Measurements from ENCODE around the gene ATG101.

ATG101 gene

GRCh38 chr12:52042706-52043385 is 26.9 kb upstream of the ATG101 start:
- no peak for DNase-seq (ENCODE audit: low spot score)

- peak; percentile 54 for DNase-seq (ENCODE audit: low spot score)
These were observed 26.2 kb upstream of the ATG101 start for GRCh38 chr12:52043386-52044212.

GRCh38 chr12:52044292-52044983 is 25.3 kb upstream of the ATG101 start:
- DNase-seq (ENCODE audit: low spot score) = peak; percentile 78

- peak; percentile 63 for DNase-seq (ENCODE audit: low spot score)
These were observed 24.0 kb upstream of the ATG101 start for GRCh38 chr12:52045794-52046199.

DNA sequence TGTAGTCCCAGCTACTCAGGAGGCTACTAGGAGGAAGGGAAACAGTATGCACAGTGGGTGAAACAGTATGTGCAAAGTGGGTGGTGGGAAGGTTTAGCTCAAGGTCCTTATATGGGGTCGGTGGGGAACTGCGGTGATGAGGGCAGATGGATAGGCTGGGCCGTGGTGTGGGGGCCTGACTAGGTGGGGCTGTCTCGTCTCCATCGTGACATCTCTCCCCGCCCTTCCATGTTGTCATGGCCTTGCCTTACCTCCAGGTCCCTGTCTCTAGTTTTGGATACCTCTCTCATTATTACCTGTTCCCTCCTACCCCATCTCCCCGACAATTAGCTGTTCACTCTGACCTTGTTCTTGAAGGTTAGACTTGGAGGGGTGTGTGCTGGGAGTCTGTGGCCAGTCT is 22.9 kb upstream of the ATG101 start:
- no peak for DNase-seq (ENCODE audit: low spot score)

DNA sequence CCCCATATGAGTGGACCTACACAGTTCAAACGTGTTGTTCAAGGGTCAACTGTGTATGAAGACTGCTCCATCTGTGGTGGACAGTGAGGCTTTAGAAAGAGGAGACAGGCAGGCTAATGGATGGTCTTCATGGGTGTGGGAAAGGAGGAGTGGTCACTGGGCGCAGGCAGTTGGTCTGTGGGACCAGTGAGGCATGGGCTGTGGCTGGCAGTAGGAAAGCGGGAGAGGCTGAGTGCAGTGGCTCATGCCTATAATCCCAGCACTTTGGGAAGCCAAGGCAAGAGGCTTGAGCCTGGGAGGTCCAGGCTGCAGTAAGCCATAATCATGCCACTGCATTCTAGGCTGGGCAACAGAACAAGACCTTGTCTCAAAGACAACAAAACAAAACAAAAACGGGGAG is 20.5 kb upstream of the ATG101 start:
- DNase-seq (ENCODE audit: low spot score) = no peak

DNA sequence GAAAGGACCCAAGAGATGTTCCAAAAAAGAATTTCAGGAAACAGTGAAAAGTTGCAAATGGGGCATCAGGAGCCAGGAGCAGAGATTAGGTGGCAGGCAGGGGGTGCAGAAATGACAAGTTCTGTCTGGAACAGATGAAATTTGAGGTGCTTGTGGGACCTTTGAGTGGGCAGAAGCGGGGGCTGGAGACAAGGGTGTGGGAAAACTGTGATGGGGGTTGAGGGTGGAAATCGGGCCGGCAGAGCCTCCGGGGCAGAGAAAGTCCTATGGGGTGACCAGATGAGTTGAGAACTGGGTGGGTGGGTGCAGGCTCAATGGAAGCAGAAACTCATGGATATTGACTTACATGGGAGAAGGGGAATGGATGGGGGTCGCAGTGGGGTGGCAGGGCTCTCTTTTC is 20.1 kb upstream of the ATG101 start:
- no peak for DNase-seq (ENCODE audit: low spot score)

- DNase-seq (ENCODE audit: low spot score) = peak; percentile 66
These were observed 19.5 kb upstream of the ATG101 start for GRCh38 chr12:52050116-52050757.

DNA sequence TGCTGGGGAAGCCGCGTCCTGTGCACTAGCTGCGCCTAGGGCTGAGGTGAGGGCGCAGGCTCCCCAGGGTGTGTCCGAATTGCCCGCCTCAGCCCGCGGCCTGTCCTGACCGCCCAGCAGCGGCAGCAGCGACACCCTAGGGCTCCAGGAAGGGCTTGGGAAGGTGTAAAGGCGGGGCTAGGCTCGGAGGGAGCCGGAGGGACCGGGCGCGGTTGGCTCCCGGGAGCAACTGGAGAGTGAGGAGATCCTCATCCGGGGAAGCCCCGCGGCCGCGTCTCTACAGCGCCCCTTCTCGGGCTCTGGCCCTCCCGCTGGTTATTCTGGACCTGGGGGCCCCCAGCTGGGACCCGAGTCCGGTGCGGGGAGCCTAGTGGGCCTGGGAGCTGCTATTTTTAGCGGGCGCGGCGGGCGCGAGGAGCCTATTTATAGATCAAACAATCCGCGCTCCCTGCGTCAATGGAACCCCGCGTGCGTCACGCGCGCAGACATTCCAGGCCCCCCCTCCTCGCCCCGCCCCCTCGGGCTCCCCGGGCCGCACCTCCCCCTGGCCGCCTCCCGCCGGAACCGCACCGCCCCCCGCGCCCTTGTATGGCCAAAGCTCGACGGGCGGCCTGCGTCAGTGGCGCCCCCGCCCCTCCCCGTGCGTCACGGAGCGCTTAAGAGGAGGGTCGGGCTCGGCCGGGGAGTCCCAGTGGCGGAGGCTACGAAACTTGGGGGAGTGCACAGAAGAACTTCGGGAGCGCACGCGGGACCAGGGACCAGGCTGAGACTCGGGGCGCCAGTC is 18.8 kb upstream of the ATG101 start, which contains the start of gene NR4A1:
NR4A1 (plus strand) TSS at position 685 of the 784 bp plus-strand sequence. CDS start 2,887 bp downstream, outside the sequence.
- peak; percentile 97 for DNase-seq (ENCODE audit: low spot score)

DNA sequence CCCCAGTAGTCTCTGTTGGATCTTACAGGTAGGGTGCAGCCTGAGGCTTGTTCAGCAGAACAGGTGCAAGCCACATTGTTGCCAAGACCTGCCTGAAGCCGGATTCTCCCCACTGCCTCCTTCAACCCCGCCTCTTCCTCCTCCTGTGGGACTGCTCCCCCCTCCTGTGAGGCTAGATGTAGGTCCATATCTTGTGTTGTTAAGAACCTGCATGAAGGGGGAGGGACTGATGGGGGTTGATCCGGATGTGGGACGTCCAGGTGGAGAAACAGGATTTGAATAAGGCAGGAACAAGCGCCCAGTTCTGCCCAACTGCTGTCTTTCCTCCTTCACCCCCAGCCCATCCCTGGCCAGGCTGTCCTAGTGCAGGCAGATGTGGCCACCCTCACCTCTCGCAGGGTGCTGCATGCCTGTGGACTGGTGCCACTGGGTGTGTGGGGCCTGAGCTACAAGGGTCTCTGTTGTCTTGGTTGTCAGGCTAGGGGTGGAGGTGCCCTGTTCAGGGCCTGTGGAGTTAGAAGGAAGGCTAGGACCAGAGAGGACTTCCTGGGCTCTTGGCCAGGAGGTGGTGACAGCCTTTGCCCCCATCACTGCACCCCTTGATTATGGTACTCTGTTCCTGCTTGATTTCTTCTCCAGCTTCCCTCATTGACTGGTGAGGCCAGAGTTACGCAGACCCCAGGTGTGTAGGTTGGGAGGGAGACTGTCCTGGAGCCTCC is 17.2 kb upstream of the ATG101 start:
- peak; percentile 63 for DNase-seq (ENCODE audit: low spot score)

DNA sequence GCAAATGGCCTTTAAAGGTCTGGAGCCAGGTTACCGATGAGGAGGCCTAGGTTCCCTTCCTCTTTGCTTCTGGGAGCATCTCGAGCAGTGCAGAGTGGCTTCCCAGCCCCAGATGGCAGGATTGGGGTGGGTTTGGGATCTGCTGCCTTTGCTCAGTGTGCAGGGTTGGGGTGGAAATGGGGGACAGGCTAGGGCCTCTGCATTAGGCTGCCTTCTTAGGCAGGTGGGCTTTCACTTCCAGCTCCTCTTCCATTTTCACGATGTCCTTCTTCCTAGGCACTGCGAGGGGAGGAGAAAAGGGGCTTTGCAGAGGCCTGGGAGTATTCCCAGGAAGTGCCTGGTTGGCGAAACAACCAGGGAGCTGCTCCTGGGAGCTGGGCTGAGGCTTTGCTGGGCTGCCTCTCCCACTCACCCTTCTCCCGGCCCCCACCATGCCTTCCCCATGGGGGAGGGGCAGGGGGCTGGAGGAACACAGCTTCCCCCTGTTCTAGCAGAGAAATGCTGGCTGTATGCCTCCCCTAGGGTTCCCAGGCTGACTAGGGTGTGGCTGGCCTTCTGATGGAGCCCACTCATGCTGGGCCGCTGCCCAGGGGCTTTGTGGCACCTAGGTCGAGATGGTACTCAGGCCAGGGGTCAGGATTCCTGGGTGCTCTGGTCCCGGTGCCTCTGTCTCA is 16.1 kb upstream of the ATG101 start:
- DNase-seq (ENCODE audit: low spot score) = no peak

GRCh38 chr12:52054231-52054832 is 15.4 kb upstream of the ATG101 start:
- DNase-seq (ENCODE audit: low spot score) = peak; percentile 63

- DNase-seq (ENCODE audit: low spot score) = peak; percentile 67
These were observed 14.7 kb upstream of the ATG101 start for GRCh38 chr12:52054833-52055730.

DNA sequence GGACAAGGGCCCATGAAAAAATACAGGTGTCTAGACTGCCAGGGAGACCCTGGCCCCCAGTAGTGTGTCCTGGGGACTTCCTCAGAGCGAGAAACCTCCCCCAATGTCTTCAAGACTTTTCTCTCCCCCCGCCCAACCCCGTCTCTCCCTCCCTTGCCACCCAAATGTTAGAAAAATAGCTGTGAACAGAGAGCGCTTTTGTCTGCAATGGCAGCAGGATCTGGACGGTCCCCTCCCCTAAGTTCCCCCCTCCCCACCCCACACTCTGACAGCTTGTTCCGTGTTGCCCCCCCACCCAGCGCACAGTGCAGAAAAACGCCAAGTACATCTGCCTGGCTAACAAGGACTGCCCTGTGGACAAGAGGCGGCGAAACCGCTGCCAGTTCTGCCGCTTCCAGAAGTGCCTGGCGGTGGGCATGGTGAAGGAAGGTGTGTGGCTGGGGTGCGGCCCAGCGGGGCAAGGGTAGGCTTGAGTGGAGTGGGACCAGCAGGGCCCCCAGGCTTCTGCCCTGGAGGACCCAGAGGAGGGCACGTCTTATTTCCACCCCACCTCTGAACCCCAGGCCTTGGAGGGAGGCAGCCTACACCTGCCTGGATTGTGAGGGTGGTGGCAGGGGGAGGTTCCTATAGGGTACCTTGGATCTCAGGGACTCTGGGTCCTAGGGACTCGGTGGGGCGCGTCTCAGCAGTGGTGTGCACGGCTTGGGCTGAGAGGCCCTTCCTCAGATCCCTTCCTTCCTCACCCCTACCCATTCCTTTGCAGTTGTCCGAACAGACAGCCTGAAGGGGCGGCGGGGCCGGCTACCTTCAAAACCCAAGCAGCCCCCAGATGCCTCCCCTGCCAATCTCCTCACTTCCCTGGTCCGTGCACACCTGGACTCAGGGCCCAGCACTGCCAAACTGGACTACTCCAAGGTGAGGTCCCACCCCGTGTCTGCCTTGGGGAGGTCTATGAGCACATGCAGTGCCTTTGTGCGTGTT is 13.8 kb upstream of the ATG101 start:
- DNase-seq (ENCODE audit: low spot score) = peak; percentile 64

GRCh38 chr12:52056801-52057637 is 12.8 kb upstream of the ATG101 start:
- no peak for DNase-seq (ENCODE audit: low spot score)

Measured in left forelimb (tissue), 1 donor.